HCT116 (cell line): ENCODE data around the gene LLCFC1. TPM values are rescaled to one million over a fixed set of nuclear protein-coding genes. Genes with fewer than 3 reads are reported as not detected.

Experiments
- ATAC-seq: fragments of 200-7000 bp; cut with Tn5 transposase; 2 replicates; pipeline ENCODE4 v1.9.1; 2020; ENCODE audit warnings: mild to moderate bottlenecking, moderate library complexity
- BruUV-seq: library from RNA; stranded (reverse); fragments of 400-500 nt; replicated peaks from 2 replicates; lab custom pipeline; 2021; lab: Mats Ljungman, UMichigan
- CTCF ChIA-PET: fragments of 300-600 bp; sonication (Branson Sonifier 250); formaldehyde crosslinking; loops from one replicate; lab custom pipeline; 2021; ENCODE audit warnings: antibody characterized with exemption; lab: Charles Lee
- POLR2A ChIA-PET: fragments of 300-600, 350-600 bp; sonication (Branson Sonifier 250); formaldehyde crosslinking; loops from one replicate; lab custom pipeline; 2021; ENCODE audit warnings: antibody characterized with exemption; lab: Charles Lee
- RAD21 ChIA-PET, 2 experiments: fragments of 300-600 bp; sonication (Branson Sonifier 250); formaldehyde crosslinking; loops; one replicate each; lab custom pipeline; 2023; ENCODE audit warnings: low total read pairs in 2 of 2; ENCODE audit not compliant: uncharacterized antibody in 2 of 2, unreplicated experiment in 2 of 2, low non-redundant PET in 1 of 2; lab: Charles Lee
- DNase-seq: peaks from one replicate; pipeline ENCODE4 v3.0.0-alpha.2; 2010; ENCODE audit warnings: low read depth, low spot score
- H2AFZ ChIP-seq: fragments of 200-600 bp; shearing (Covaris generic), sonication (generic); 2 replicates; pipeline ENCODE4 v1.6.1; 2017; ENCODE audit warnings: low read depth, mixed run types, mixed read lengths, antibody characterized with exemption, low read length; ENCODE audit not compliant: poor library complexity, severe bottlenecking
- H3K27ac ChIP-seq: 2 replicates; pipeline ENCODE4 v1.5.1; 2012; ENCODE audit warnings: low read depth, low read length
- H3K27me3 ChIP-seq: fragments of 200-600 bp; sonication (generic); 2 replicates; pipeline ENCODE4 v1.6.1; 2016; ENCODE audit warnings: mixed run types, low read length, mixed read lengths; ENCODE audit not compliant: insufficient read depth
- H3K36me3 ChIP-seq, 2 experiments: fragments of 200-500 bp in 1 of 2; fragments of 200-600 bp in 1 of 2; sonication (Bioruptor generic) in 1 of 2; sonication (generic) in 1 of 2; 2 replicates each; pipeline versions ENCODE4 v1.5.1 to v1.6.1; 2014 to 2016; ENCODE audit warnings: low read length in 2 of 2, inconsistent platforms in 1 of 2, mixed read lengths in 1 of 2, mixed run types in 1 of 2; ENCODE audit not compliant: insufficient read depth in 2 of 2, control insufficient read depth in 1 of 2
- H3K4me1 ChIP-seq, 2 experiments: fragments of 200-600 bp in 1 of 2; sonication (generic) in 1 of 2; 2 replicates each; pipeline versions ENCODE4 v1.5.1 to v1.6.1; 2012 to 2017; ENCODE audit warnings: low read length in 2 of 2, inconsistent platforms in 1 of 2, mild to moderate bottlenecking in 1 of 2, mixed read lengths in 1 of 2, mixed run types in 1 of 2, moderate library complexity in 1 of 2; ENCODE audit not compliant: insufficient read depth in 2 of 2, control insufficient read depth in 1 of 2
- H3K4me2 ChIP-seq: fragments of 200-600 bp; sonication (generic); 2 replicates; pipeline ENCODE4 v1.6.1; 2017; ENCODE audit warnings: mixed run types, low read length, mixed read lengths
- H3K4me3 ChIP-seq, 2 experiments: fragments of 200-600 bp in 1 of 2; sonication (generic) in 1 of 2; replicated peaks in 1 of 2; 2 replicates each; pipeline ENCODE4 v1.5.1; 2011 to 2016; ENCODE audit warnings: low read length in 2 of 2, control low read depth in 1 of 2, low read depth in 1 of 2, mild to moderate bottlenecking in 1 of 2, mixed read lengths in 1 of 2, mixed run types in 1 of 2
- H3K79me2 ChIP-seq: fragments of 200-600 bp; sonication (generic); 2 replicates; pipeline ENCODE4 v1.6.1; 2017; ENCODE audit warnings: mild to moderate bottlenecking, mixed run types, low read length, moderate library complexity, mixed read lengths; ENCODE audit not compliant: insufficient read depth
- H3K9ac ChIP-seq: fragments of 200-600 bp; sonication (generic); 2 replicates; pipeline ENCODE4 v1.6.1; 2016; ENCODE audit warnings: low read length, mixed read lengths
- H3K9me2 ChIP-seq: fragments of 200-600 bp; sonication (generic), shearing (Covaris generic); 2 replicates; pipeline ENCODE4 v1.6.1; 2017; ENCODE audit warnings: mixed run types, mild to moderate bottlenecking, moderate library complexity; ENCODE audit not compliant: insufficient read depth
- H3K9me3 ChIP-seq, 2 experiments: fragments of 200-500 bp in 1 of 2; fragments of 200-600 bp in 1 of 2; sonication (Bioruptor generic) in 1 of 2; sonication (generic) in 1 of 2; 2 replicates each; pipeline ENCODE4 v1.6.1; 2014 to 2017; ENCODE audit warnings: low read length in 2 of 2, mixed read lengths in 2 of 2, inconsistent platforms in 1 of 2, low read depth in 1 of 2, mild to moderate bottlenecking in 1 of 2, mixed run types in 1 of 2, moderate library complexity in 1 of 2; ENCODE audit not compliant: control insufficient read depth in 1 of 2, insufficient read depth in 1 of 2
- H4K20me1 ChIP-seq: fragments of 200-600 bp; sonication (generic), shearing (Covaris generic); 2 replicates; pipeline ENCODE4 v1.6.1; 2017; ENCODE audit warnings: mixed run types, mild to moderate bottlenecking, moderate library complexity; ENCODE audit not compliant: insufficient read depth
- ELF1 ChIP-seq: IDR thresholded peaks from 2 replicates; pipeline ENCODE4 v1.6.1; 2012; ENCODE audit warnings: low read depth, borderline replicate concordance
- TCF7L2 ChIP-seq: IDR thresholded peaks from 2 replicates; pipeline ENCODE4 v1.7.0; 2011; ENCODE audit warnings: borderline replicate concordance, inconsistent platforms; ENCODE audit not compliant: insufficient read depth, insufficient read length; ENCODE audit errors: extremely low read depth
- YY1 ChIP-seq: IDR thresholded peaks from 2 replicates; pipeline ENCODE4 v1.6.1; 2011; ENCODE audit warnings: low read length, low read depth, moderate library complexity, mild to moderate bottlenecking; ENCODE audit not compliant: insufficient replicate concordance; ENCODE audit errors: extremely low read depth
- intact Hi-C: fragments of 100-400 bp; cut with micrococcal nuclease; formaldehyde crosslinking; loops from 2 replicates; pipeline ENCODE4 v1.10.0; 2022
- total RNA-seq: library from RNA; stranded (reverse); gene quantifications from one replicate; pipeline ENCODE4 v1.2.1, GENCODE V29; 2021; ENCODE audit not compliant: unreplicated experiment
- TF ChIP-seq, protein P1 (sequence below): IDR thresholded peaks from 2 replicates; pipeline ENCODE4 v1.6.1; 2012

Gene LLCFC1
- total RNA-seq, 1 experiment from 2014 or later = not detected

- no peak for DNase-seq
- H3K27me3 ChIP-seq = peaks cover 27% of the 10 kb centered on the region
- no peaks in the 10 kb centered on the region for H3K4me1 ChIP-seq
- TF ChIP-seq ELF1 = no peak
- TF ChIP-seq, protein P1, sequence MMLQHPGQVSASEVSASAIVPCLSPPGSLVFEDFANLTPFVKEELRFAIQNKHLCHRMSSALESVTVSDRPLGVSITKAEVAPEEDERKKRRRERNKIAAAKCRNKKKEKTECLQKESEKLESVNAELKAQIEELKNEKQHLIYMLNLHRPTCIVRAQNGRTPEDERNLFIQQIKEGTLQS = no peak
- H3K36me3 ChIP-seq = no peaks in the 10 kb centered on the region
- no peak overlapping the region for H3K9ac ChIP-seq
- no TSS peak for BruUV-seq
- CTCF ChIA-PET = interaction anchor here (1.5 kb wide), 1 partner anchor 10 kb away, joined by 3 read pairs; no protein-coding TSS in a partner anchor
- H3K4me2 ChIP-seq = no peak overlapping the region
- H3K4me3 ChIP-seq = no peak overlapping the region
- POLR2A ChIA-PET = no interaction called here
- no peaks in the 10 kb centered on the region for H3K9me3 ChIP-seq
- H3K9me2 ChIP-seq = no peaks in the 10 kb centered on the region
- H4K20me1 ChIP-seq = no peaks in the 10 kb centered on the region
- intact Hi-C loops = no loop called here
- no peak overlapping the region for H3K27ac ChIP-seq
- H3K79me2 ChIP-seq = no peaks in the 10 kb centered on the region
- no peak overlapping the region for H2AFZ ChIP-seq
- RAD21 ChIA-PET = no interaction called here
- no peak for ATAC-seq
These were observed 24.0 kb upstream of the LLCFC1 start for GRCh38 chr7:142915315-142915714.

- peaks cover 27% of the 10 kb centered on the region for H3K27me3 ChIP-seq
- no peaks in the 10 kb centered on the region for H3K79me2 ChIP-seq
- H3K36me3 ChIP-seq = no peaks in the 10 kb centered on the region
- ChIA-PET POLR2A (no interaction called here), CTCF (interaction anchor here (0.9 to 1.5 kb wide), 3 partner anchors 9 to 299 kb away, joined by 3 read pairs; no protein-coding TSS in a partner anchor), RAD21 (no interaction called here)
- H3K4me2 ChIP-seq = no peak overlapping the region
- H3K9me3 ChIP-seq = no peaks in the 10 kb centered on the region
- H2AFZ ChIP-seq = no peak overlapping the region
- H3K4me3 ChIP-seq = no peak overlapping the region
- H3K9ac ChIP-seq = no peak overlapping the region
- ATAC-seq (no peak), DNase-seq (no peak)
- no TSS peak for BruUV-seq
- H4K20me1 ChIP-seq = no peaks in the 10 kb centered on the region
- H3K9me2 ChIP-seq = no peaks in the 10 kb centered on the region
- H3K27ac ChIP-seq = no peak overlapping the region
- no peaks in the 10 kb centered on the region for H3K4me1 ChIP-seq
- TF ChIP-seq TCF7L2 (no peak), YY1 (no peak)
- intact Hi-C loops = no loop called here
These were observed 22.8 kb upstream of the LLCFC1 start for GRCh38 chr7:142916508-142916907.
